HCT116 (cell line): ENCODE results near the gene TMEM42. TPM values are rescaled to one million over a fixed set of nuclear protein-coding genes. Genes with fewer than 3 reads are reported as not detected.

Experiments
- ATAC-seq: fragments of 200-7000 bp; cut with Tn5 transposase; 2 replicates; pipeline ENCODE4 v1.9.1; 2020; ENCODE audit warnings: mild to moderate bottlenecking, moderate library complexity
- BruUV-seq: library from RNA; stranded (reverse); fragments of 400-500 nt; replicated peaks from 2 replicates; lab custom pipeline; 2021; lab: Mats Ljungman, UMichigan
- CTCF ChIA-PET: fragments of 300-600 bp; sonication (Branson Sonifier 250); formaldehyde crosslinking; loops from one replicate; lab custom pipeline; 2021; ENCODE audit warnings: antibody characterized with exemption; lab: Charles Lee
- POLR2A ChIA-PET: fragments of 300-600, 350-600 bp; sonication (Branson Sonifier 250); formaldehyde crosslinking; loops from one replicate; lab custom pipeline; 2021; ENCODE audit warnings: antibody characterized with exemption; lab: Charles Lee
- RAD21 ChIA-PET, 2 experiments: fragments of 300-600 bp; sonication (Branson Sonifier 250); formaldehyde crosslinking; loops; one replicate each; lab custom pipeline; 2023; ENCODE audit warnings: low total read pairs in 2 of 2; ENCODE audit not compliant: uncharacterized antibody in 2 of 2, unreplicated experiment in 2 of 2, low non-redundant PET in 1 of 2; lab: Charles Lee
- DNase-seq: peaks from one replicate; pipeline ENCODE4 v3.0.0-alpha.2; 2010; ENCODE audit warnings: low read depth, low spot score
- H2AFZ ChIP-seq: fragments of 200-600 bp; shearing (Covaris generic), sonication (generic); 2 replicates; pipeline ENCODE4 v1.6.1; 2017; ENCODE audit warnings: low read depth, mixed run types, mixed read lengths, antibody characterized with exemption, low read length; ENCODE audit not compliant: poor library complexity, severe bottlenecking
- H3K27ac ChIP-seq: 2 replicates; pipeline ENCODE4 v1.5.1; 2012; ENCODE audit warnings: low read depth, low read length
- H3K27me3 ChIP-seq: fragments of 200-600 bp; sonication (generic); 2 replicates; pipeline ENCODE4 v1.6.1; 2016; ENCODE audit warnings: mixed run types, low read length, mixed read lengths; ENCODE audit not compliant: insufficient read depth
- H3K36me3 ChIP-seq, 2 experiments: fragments of 200-500 bp in 1 of 2; fragments of 200-600 bp in 1 of 2; sonication (Bioruptor generic) in 1 of 2; sonication (generic) in 1 of 2; 2 replicates each; pipeline versions ENCODE4 v1.5.1 to v1.6.1; 2014 to 2016; ENCODE audit warnings: low read length in 2 of 2, inconsistent platforms in 1 of 2, mixed read lengths in 1 of 2, mixed run types in 1 of 2; ENCODE audit not compliant: insufficient read depth in 2 of 2, control insufficient read depth in 1 of 2
- H3K4me1 ChIP-seq, 2 experiments: fragments of 200-600 bp in 1 of 2; sonication (generic) in 1 of 2; 2 replicates each; pipeline versions ENCODE4 v1.5.1 to v1.6.1; 2012 to 2017; ENCODE audit warnings: low read length in 2 of 2, inconsistent platforms in 1 of 2, mild to moderate bottlenecking in 1 of 2, mixed read lengths in 1 of 2, mixed run types in 1 of 2, moderate library complexity in 1 of 2; ENCODE audit not compliant: insufficient read depth in 2 of 2, control insufficient read depth in 1 of 2
- H3K4me2 ChIP-seq: fragments of 200-600 bp; sonication (generic); 2 replicates; pipeline ENCODE4 v1.6.1; 2017; ENCODE audit warnings: mixed run types, low read length, mixed read lengths
- H3K4me3 ChIP-seq, 2 experiments: fragments of 200-600 bp in 1 of 2; sonication (generic) in 1 of 2; replicated peaks in 1 of 2; 2 replicates each; pipeline ENCODE4 v1.5.1; 2011 to 2016; ENCODE audit warnings: low read length in 2 of 2, control low read depth in 1 of 2, low read depth in 1 of 2, mild to moderate bottlenecking in 1 of 2, mixed read lengths in 1 of 2, mixed run types in 1 of 2
- H3K79me2 ChIP-seq: fragments of 200-600 bp; sonication (generic); 2 replicates; pipeline ENCODE4 v1.6.1; 2017; ENCODE audit warnings: mild to moderate bottlenecking, mixed run types, low read length, moderate library complexity, mixed read lengths; ENCODE audit not compliant: insufficient read depth
- H3K9ac ChIP-seq: fragments of 200-600 bp; sonication (generic); 2 replicates; pipeline ENCODE4 v1.6.1; 2016; ENCODE audit warnings: low read length, mixed read lengths
- H3K9me2 ChIP-seq: fragments of 200-600 bp; sonication (generic), shearing (Covaris generic); 2 replicates; pipeline ENCODE4 v1.6.1; 2017; ENCODE audit warnings: mixed run types, mild to moderate bottlenecking, moderate library complexity; ENCODE audit not compliant: insufficient read depth
- H3K9me3 ChIP-seq, 2 experiments: fragments of 200-500 bp in 1 of 2; fragments of 200-600 bp in 1 of 2; sonication (Bioruptor generic) in 1 of 2; sonication (generic) in 1 of 2; 2 replicates each; pipeline ENCODE4 v1.6.1; 2014 to 2017; ENCODE audit warnings: low read length in 2 of 2, mixed read lengths in 2 of 2, inconsistent platforms in 1 of 2, low read depth in 1 of 2, mild to moderate bottlenecking in 1 of 2, mixed run types in 1 of 2, moderate library complexity in 1 of 2; ENCODE audit not compliant: control insufficient read depth in 1 of 2, insufficient read depth in 1 of 2
- H4K20me1 ChIP-seq: fragments of 200-600 bp; sonication (generic), shearing (Covaris generic); 2 replicates; pipeline ENCODE4 v1.6.1; 2017; ENCODE audit warnings: mixed run types, mild to moderate bottlenecking, moderate library complexity; ENCODE audit not compliant: insufficient read depth
- CBX3 ChIP-seq: IDR thresholded peaks from 2 replicates; pipeline ENCODE4 v1.6.1; 2012; ENCODE audit warnings: low read depth
- ELF1 ChIP-seq: IDR thresholded peaks from 2 replicates; pipeline ENCODE4 v1.6.1; 2012; ENCODE audit warnings: low read depth, borderline replicate concordance
- EZH2 ChIP-seq: fragments of 200-600 bp; sonication (generic); IDR thresholded peaks from 2 replicates; pipeline ENCODE4 v1.6.1; 2017; ENCODE audit warnings: antibody characterized with exemption, mixed run types
- JUND ChIP-seq: IDR thresholded peaks from 2 replicates; pipeline ENCODE4 v1.6.1; 2012
- MAX ChIP-seq: IDR thresholded peaks from 2 replicates; pipeline ENCODE4 v1.6.1; 2012
- POLR2AphosphoS5 ChIP-seq: IDR thresholded peaks from 2 replicates; pipeline ENCODE4 v1.6.1; 2011; ENCODE audit warnings: mild to moderate bottlenecking, low read depth, low read length, moderate library complexity
- RAD21 ChIP-seq: IDR thresholded peaks from 2 replicates; pipeline ENCODE4 v1.6.1; 2012; ENCODE audit warnings: low read depth, mild to moderate bottlenecking
- REST ChIP-seq: IDR thresholded peaks from 2 replicates; pipeline ENCODE4 v1.6.1; 2012; ENCODE audit warnings: low read depth
- TCF7L2 ChIP-seq: IDR thresholded peaks from 2 replicates; pipeline ENCODE4 v1.7.0; 2011; ENCODE audit warnings: borderline replicate concordance, inconsistent platforms; ENCODE audit not compliant: insufficient read depth, insufficient read length; ENCODE audit errors: extremely low read depth
- ZBTB33 ChIP-seq: IDR thresholded peaks from 2 replicates; pipeline ENCODE4 v1.6.1; 2011; ENCODE audit warnings: mild to moderate bottlenecking, low read length, moderate library complexity; ENCODE audit not compliant: insufficient replicate concordance; ENCODE audit errors: extremely low read depth
- ZFX ChIP-seq: fragments of 450-650 bp; IDR thresholded peaks from 2 replicates; pipeline ENCODE4 v1.6.1; 2017
- intact Hi-C: fragments of 100-400 bp; cut with micrococcal nuclease; formaldehyde crosslinking; loops from 2 replicates; pipeline ENCODE4 v1.10.0; 2022
- total RNA-seq: library from RNA; stranded (reverse); gene quantifications from one replicate; pipeline ENCODE4 v1.2.1, GENCODE V29; 2021; ENCODE audit not compliant: unreplicated experiment

TMEM42 gene
- total RNA-seq, 1 experiment from 2014 or later: 13.9 TPM

GRCh38 chr3:44903751-44904150 is 42.0 kb downstream of the TMEM42 start:
- Histone ChIP-seq H3K9me3 (no peaks in the 10 kb centered on the region), H3K27me3 (no peaks in the 10 kb centered on the region), H3K4me1 (no peaks in the 10 kb centered on the region; a peak in 1 of 4 replicates), H3K4me3 (no peak overlapping the region), H3K27ac (no peak overlapping the region), H3K9me2 (no peaks in the 10 kb centered on the region), H4K20me1 (no peaks in the 10 kb centered on the region), H3K9ac (no peak overlapping the region), H2AFZ (no peak overlapping the region), H3K4me2 (no peak overlapping the region), H3K36me3 (no peaks in the 10 kb centered on the region), H3K79me2 (no peaks in the 10 kb centered on the region)
- intact Hi-C loops: no loop called here
- DNase-seq (no peak), ATAC-seq (no peak)
- ChIA-PET CTCF (no interaction called here), RAD21 (no interaction called here), POLR2A (no interaction called here)
- TF ChIP-seq EZH2: no peak
- TF ChIP-seq ZFX: no peak
- TF ChIP-seq POLR2AphosphoS5: no peak
- BruUV-seq: no TSS peak

GRCh38 chr3:44905446-44906157 is 43.9 kb downstream of the TMEM42 start:
- Histone ChIP-seq H4K20me1 (no peaks in the 10 kb centered on the region), H3K4me1 (no peaks in the 10 kb centered on the region; a peak in 1 of 4 replicates), H3K27me3 (no peaks in the 10 kb centered on the region), H3K36me3 (no peaks in the 10 kb centered on the region), H2AFZ (no peak overlapping the region), H3K4me2 (no peak overlapping the region), H3K79me2 (no peaks in the 10 kb centered on the region), H3K9ac (no peak overlapping the region), H3K9me3 (no peaks in the 10 kb centered on the region), H3K4me3 (no peak overlapping the region), H3K9me2 (no peaks in the 10 kb centered on the region), H3K27ac (no peak overlapping the region)
- POLR2A ChIA-PET: no interaction called here
- intact Hi-C loops: no loop called here
- CTCF ChIA-PET: no interaction called here
- no peak for ATAC-seq
- TF ChIP-seq JUND (no peak), ELF1 (no peak), REST (no peak), MAX (no peak), TCF7L2 (no peak), ZBTB33 (no peak), RAD21 (no peak), CBX3 (no peak), ZFX (no peak)
- no peak for DNase-seq
- no TSS peak for BruUV-seq
- RAD21 ChIA-PET: no interaction called here
